NOMO-1 (cell line): Measurements from ENCODE around the gene LAMP2.
"Not testable (repeated sequence)": the region's sequence is repeated elsewhere in the genome, so short reads cannot be mapped to it uniquely, and the experiment has no call there.

Source experiments
- DNase-seq, 2 experiments: peaks; one replicate each; lab custom pipeline; 2025; ENCODE audit not compliant: unreplicated experiment in 2 of 2; lab: John Stamatoyannopoulos, UW

Gene LAMP2

GRCh38 chrX:120468825-120469525 lies at the start of gene LAMP2:
TSS of gene LAMP2 (minus strand) at chrX:120469296. CDS start at chrX:120469169, 127 bp downstream.
- DNase-seq, result peak; percentile 65 to 75

DNA sequence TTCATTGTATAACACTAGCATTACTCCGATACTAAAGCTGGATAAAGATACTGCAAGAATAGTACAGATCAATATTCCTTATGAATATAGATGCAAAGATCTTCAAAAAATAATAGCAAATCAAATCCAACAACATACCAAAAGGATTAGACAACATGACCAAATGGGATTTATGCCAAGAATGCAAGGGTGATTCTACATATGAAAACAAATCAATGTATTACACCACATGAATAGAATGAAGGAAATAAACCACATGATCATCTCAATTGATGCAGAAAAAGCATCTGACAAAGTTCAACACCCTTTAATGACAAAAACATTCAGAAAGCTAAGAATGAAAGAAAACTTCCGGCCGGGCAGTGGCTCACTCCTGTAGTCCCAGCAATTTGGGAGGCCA lies 48.8 kb upstream of the LAMP2 start:
- no peak for DNase-seq

- DNase-seq, result peak in 1 of 2 experiments; percentile 2
Observed at GRCh38 chrX:120514236-120514635, 45.1 kb upstream of the LAMP2 start.

- no peak for DNase-seq
Observed at GRCh38 chrX:120512627-120513026, 43.5 kb upstream of the LAMP2 start.

DNA sequence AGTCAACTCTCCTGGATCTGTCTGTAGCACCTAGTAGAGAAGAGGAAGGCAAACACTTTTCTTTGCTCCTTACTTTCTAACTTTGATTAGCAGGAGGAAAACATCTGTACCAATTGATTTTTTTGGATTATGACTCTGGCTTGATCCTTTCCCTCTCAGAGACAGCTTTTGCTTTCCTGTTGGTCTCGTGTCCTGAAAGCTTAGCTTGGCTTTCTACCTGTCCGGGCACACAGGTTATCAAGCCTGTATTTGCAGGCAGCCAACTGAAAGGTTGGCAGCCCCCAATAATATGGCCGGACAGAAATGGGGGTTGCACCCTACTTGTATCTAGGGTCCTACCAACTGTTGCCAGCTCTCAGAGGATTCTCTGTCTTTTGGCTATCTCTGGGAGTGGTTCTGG lies 43.1 kb upstream of the LAMP2 start:
- no peak for DNase-seq

DNA sequence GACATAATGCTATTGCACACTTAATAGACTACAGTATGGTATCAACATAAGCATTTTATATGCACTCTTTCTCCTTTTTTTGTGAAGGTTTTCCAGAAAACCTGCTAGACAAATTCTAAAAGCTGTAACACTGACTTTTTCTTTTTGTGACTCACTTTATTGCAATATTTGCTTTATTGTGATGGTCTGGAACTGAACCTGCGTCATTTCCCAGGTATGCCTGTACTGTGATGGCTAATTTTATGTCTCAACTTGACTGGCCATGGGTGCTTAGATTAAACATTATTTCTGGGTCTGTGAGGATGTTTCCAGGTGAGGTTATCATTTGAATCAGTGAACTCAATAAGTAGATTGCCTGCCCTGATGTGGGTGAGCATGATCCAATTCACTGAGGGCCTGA lies 35.5 kb upstream of the LAMP2 start:
- DNase-seq, result no peak

DNA sequence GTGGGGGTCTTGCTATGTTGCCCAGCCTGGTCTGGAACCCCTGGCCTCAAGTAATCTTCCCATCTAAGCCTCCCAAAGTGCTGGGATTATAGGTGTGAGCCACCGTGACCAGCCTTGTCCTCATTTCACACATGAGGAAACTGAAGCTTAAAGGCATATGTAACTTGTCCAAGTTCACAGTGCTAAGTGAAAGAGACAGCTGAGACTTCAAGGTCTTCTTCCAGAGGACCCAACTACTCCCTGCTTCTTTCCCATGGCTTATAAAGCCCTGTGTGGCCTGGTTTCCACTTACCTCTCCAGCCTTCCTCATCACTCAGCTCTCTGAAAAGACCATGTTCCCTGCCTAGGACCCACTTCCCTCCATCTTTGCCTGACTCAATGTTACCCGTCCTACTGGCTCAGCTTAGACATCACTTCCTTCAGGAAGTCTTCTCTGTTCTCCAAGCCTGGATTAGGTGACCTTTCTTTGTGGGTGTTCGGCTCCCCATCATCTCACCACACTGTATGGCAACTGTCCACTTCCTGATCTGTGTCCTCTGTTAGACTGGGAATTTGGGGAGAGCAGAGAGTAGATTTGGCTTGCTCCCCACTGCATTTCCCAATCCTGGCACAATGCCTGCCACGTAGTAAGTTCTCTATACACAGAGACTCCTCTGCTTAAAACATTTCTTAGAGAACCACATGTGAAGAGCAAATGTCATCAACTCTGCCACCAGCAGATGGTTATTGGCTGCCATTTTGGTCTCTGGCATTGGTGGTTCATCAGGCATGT lies 30.4 kb upstream of the LAMP2 start:
- no peak for DNase-seq

DNA sequence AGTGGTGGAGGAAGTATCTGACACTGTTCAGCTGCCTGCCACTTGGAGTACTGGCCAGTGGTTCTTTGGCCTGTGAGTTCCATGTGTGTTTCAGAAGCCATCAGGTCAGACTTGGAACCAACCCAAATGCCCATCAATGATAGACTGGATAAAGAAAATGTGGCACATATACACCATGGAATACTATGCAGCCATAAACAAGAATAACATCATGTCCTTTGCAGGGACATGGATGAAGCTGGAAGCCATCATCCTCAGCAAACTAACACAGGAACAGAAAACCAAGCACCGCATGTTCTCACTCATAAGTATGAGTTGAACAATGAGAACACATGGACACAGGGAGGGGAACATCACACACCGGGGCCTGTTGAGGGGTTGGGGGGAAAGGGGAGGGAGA lies 21.0 kb upstream of the LAMP2 start:
- DNase-seq, result not testable (repeated sequence)

- DNase-seq, result no peak
Observed at GRCh38 chrX:120486786-120487185, 17.7 kb upstream of the LAMP2 start.

DNA sequence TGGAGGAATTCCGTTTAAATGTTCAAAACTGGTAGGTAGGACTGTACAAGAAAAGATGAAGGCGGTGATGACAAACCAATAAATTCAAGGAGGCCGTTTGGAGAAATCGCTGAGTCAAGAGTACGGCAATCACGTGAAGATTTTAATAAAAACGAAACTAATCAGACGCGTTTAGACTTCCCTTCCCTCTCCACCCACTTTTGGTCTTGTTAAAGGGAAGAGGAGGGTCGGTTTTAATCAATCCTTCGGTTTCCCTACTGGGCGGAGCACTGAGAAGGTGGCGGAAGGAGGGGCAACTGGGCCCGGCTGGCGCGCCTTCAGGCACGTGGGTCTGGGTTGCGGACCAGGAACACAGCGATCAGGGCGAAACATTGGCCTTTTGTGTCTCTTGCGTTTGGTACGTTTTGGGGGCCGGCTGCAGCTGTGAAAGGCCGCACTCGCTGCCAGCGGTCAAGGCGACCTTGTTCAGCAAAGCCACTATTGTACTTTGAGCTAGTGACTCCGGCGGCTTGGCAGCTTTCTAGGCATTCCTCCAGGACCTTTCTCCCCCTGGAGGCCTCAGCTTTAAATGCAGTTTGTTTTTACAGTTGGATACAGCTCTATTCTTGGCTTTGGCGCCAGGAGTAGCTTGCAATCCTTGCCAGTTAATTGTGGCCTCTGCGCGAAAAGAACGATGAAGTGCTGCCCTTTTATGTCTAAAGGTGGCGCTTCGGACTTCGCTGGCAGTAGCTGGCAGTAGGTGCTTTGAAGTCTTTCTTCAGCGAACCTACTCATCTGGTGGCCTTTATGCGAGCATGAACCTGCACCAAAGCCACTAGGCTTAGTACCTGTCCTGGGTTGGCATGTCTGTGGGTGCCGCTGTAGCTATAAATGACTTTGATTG lies 16.8 kb upstream of the LAMP2 start:
- peak; percentile 92 to 98 for DNase-seq

DNA sequence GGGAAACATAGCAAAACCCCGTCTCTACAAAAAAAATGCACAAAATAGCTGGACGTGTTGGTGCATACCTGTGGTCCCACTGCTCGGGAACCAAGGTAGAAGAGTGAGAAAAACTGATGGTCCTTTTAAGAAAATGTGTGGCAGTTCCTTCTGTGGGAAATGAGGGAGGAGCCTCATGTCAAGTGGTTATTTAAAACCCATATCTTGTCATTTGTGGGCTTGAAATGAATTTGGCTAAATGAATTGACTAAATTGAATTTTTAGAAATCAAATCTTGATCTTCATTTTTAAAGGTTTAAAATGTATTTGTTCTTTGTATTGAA lies 16.2 kb upstream of the LAMP2 start:
- DNase-seq, result peak in 1 of 2 experiments; percentile 57

DNA sequence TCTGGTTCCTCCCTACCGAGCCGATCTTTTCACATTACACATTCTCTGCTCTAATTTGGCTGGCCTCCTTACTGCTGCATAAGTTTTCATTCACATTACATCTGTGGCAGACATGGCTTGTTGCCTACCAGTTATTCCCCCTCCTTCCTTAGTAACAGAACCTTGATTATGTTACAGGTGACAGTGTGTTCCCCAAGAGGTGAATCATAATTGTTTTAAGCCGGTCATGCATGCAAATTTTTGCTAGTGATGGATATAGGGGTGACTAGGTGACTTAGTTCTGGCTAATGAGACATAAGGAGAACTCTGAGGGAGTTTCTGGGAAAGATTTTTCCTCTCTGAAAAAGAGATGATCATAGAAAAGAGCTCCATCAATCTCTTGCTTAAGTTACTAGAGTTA lies 8.4 kb upstream of the LAMP2 start:
- no peak for DNase-seq

DNA sequence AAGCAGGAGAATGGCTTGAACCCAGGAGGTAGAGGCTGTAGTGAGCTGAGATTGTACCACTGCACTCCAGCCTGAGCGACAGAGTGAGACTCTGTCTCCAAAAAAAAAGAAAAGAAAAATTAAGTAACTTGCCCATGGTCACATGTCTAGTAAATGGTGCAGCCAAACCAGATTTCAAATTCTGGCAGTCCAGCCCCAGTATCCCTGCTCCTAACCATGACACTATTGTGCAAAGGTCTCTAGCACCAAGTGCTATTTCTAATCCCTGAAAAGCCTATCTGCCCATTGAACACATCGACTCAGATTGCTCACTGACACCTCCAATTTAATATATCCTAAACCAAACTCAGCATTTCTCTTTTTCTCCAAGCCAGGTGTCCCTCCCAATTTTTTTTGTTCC lies 7.6 kb upstream of the LAMP2 start:
- DNase-seq, result no peak

GRCh38 chrX:120475447-120475846 lies 6.4 kb upstream of the LAMP2 start:
- peak in 1 of 2 experiments; percentile 35 for DNase-seq

DNA sequence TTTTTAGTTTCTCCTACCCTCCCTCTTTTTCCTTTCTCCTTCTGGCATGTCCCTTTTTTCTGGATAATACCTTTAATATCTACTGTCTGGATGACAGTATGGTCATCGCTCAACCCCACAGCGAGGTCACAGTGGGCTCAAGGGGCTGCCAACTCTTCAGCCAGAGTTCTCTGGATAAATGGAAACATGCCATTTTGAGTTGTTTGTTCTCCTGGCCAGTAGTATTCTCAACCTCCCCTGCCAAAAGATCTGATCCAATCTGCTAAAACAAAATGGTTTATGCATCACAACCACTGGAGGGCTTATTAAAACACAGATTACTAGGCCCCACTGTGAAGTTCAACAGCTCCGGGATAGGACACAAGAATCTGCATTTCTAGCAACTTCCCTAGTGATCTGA lies 5.0 kb upstream of the LAMP2 start:
- DNase-seq, result no peak

- DNase-seq, result not testable (repeated sequence)
Observed at GRCh38 chrX:120469657-120470056, 561 bp upstream of the LAMP2 start.

DNA sequence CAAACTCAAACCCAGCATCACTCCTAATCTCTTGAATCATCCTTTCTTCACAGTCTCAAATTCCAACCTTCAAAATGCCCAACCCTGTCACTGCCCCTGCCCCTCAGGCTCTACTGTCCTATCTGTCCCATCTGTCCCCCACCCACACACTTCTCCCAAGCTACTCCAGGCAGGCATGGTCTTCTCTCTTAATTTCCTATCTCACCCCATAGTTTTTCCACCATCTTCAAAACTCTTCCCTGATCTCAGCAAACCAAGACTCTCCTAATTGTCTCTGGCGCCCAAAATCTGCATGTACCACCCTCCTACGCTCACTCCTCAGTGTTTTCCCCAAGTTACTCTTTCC lies 644 bp downstream of the LAMP2 start:
- no peak for DNase-seq

DNA sequence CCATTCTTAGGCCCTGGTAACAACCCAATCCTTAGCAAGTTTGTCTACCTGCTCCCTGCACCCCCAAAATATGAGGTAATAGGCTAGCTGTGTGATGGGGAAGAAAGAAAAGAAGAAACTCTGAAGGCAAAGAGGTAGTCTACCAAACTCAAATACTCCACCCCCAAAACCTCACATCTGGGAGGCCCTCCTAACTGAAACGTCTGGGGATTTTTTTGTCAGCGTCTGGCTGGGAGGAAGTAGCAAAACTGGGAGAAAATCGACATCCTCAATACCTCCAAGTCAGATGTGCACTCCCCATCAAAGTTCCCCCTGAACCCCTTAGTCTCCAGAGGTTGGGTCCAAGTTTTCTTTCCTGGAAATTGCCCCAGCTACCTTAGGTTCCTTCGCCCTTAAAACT lies 1.0 kb downstream of the LAMP2 start:
- peak; percentile 38 to 43 for DNase-seq

DNA sequence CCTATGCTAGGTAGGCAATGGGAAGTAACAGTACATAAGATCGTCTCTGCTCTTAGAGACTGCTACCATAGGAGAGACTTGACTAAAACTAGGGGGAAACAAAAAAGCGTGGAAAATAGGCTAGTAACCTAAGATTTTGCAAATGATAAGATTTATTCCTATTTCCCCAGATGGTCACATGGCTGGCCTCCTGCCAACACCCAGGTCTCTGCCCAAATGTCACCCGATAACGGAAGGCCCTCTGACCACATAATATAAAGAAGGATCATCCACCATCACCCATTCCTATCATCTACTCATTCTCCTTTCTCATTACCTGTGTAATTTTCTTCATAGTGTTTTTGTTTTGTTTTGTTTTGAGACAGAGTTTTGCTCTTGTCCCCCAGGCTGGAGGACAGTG lies 4.7 kb downstream of the LAMP2 start:
- DNase-seq, result no peak

GRCh38 chrX:120463241-120463640 lies 5.9 kb downstream of the LAMP2 start:
- peak in 1 of 2 experiments; percentile 8 for DNase-seq

GRCh38 chrX:120462370-120462769 lies 6.7 kb downstream of the LAMP2 start:
- peak; percentile 63 to 68 for DNase-seq
